SIG-M5 treated with dmso at 0.1 percent for 504 hours (cell line): ENCODE data around the gene GGT7.
"Not testable (repeated sequence)": the region's sequence is repeated elsewhere in the genome, so short reads cannot be mapped to it uniquely, and the experiment has no call there.

Experiments
- DNase-seq: peaks from one replicate; lab custom pipeline; 2025; ENCODE audit not compliant: unreplicated experiment; lab: John Stamatoyannopoulos, UW

GGT7 gene

DNA sequence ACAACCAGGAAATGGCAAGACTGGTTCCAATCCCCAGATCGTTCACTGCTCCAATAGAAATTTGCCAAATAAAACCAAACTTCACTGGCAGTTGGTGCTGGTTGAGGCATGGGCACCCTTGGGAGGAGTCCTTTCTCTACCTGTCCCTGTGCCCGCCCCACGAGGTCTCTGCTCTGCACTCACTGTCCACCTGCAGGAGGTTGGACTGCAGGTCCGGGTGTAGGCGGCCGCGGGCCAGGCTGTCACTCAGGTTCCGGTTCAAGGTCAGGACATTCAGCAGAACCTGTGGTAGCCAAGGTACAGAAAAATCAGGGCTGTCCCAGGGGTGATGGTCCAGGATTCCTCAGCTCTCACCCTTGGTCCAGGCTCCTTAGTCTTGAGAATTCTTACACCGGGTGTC is 22.9 kb downstream of the GGT7 start:
- DNase-seq: no peak

DNA sequence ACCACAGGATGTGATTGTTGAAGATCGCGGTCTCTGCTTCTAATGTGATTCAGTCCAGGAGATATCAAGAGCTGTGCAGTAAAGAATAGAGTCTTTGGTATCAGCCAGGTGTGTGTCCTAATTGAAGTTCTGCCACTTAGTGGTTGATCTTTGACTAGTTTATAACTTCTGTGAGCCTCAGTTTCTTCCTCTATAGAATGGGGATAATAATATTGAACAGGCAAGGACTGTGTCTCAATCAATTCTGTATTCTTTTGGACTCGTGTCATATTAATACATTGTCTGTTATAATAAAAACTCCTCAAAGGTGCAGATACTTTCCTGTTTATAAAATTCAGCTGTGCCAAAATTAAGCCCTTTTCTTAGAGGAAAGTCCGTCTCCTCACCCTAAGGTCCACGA is 24.1 kb downstream of the GGT7 start:
- DNase-seq: no peak

GRCh38 chr20:34843421-34843820 is 29.2 kb downstream of the GGT7 start:
- DNase-seq: no peak

DNA sequence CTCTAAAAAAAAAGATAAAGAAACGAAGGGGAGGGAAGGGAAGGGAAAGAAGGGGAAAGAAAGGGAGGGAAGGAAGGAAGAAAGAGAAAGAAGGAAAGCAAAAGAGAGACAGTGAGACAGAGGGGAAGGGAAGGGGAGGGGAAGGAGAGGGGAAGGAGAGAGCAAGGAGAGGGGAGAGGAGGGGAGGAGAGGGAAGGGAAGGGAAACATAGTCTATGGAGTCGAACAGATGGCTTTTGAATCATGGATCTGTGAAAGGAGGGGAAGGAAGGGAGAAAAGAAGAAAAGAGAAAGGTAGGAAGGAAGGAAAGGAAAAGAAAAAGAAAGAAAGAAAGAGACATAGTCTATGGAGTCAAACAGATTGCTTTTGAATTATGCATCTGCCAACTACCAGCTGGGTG is 30.5 kb downstream of the GGT7 start:
- no peak for DNase-seq

- DNase-seq: peak; percentile 67
Measured at GRCh38 chr20:34834459-34834893, 38.2 kb downstream of the GGT7 start.

DNA sequence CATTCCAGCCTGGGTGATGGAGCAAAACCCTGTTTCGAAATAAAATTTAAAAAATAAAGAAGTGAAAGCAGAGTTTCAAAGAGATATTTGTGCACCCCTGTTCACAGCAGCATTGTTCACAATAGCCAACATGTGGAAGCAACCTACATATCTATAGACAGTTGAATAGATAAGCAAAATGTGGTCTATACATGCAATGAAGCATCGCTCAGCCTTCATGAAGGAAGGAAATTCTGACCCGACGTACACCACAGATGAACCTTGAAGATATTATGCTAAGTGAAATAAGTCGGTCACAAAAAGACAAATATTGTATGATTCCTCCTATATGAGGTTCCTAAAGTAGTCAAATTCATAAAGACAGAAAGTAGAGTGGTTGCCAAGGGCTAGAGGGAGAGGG is 40.7 kb downstream of the GGT7 start:
- DNase-seq: peak; percentile 59

- no peak for DNase-seq
Measured at GRCh38 chr20:34829191-34829590, 43.5 kb downstream of the GGT7 start.

DNA sequence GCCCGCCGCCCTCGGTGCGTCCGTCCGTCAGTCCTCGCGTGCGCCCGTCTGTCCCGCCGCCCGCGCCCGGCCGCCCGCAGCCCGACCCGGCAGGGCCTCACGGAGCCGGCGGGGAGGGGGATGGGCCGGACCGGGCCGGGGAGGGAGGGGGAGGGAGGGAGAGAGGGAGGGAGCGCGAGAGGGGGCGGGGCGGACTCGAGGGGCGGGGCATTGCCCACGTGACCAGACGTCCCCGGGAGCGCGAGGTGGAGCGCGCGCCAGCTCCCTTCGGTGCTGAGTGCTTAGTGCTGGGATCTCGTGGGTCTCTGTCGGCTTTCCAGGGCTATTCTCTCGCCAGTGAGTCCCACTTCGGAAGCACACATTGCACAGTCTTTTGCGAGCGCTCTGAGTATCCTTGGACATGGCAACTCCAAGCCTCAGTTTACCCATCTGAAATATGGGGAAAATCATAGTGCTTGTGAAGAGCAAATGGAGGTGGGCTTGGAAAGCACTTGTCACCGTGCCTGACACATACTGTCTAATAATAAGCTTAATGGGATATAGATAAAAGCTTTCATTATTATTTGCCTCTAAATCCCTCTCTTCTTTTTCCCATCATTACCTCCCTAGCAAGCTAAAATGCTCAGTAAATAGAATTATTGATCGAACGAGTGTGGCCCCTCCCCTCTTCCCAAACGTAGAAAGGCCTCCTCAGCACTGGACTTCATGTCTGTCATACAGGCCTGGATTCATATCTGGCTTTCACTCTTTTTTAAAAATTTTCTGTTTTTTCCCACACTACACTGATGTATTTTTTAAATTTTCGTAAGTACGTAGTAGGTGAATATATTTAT is 46.9 kb downstream of the GGT7 start, which contains the start of gene NCOA6:
Gene NCOA6 (minus strand): TSS at position 122 of the 833 bp plus-strand sequence. CDS start 43,296 bp downstream, outside the sequence.
- peak; percentile 71 for DNase-seq

DNA sequence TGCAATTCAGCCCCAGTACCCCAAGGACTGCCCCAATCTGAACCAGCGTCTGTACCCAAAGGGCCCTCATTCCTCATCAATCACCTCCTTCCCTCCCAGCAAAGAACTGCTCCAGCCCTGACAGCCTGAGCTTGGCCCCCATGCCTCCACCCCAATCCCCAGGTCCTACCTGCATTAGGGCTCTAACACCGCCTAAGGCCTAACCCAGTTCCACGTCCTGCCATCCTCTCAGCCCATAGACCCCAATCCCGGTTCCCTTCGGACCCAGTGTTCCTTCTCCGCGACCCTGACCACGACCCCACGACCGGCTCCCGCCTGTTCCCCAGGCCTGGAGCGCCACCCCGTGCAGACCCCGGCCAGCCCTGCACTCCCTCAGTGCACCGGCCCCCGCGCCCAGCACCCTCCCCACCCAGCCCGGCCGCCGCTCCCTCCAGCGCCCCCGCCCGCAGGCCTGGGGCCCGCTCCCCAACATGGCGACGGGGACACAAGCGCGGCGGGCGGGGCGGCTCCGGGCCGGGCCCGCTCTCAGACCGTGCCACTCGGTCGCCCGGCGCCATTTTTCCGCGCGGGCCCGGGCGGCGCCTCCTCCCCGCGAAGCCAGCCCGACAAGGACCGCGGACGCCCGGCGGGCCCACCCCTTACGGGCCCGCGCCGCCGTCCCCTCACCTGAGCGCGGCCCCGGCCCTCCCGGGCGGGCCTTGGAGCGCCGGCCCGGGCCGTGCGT is 47.7 kb downstream of the GGT7 start:
- DNase-seq: peak; percentile 62

GRCh38 chr20:34824452-34824805 is 48.2 kb downstream of the GGT7 start:
- DNase-seq: peak; percentile 71

DNA sequence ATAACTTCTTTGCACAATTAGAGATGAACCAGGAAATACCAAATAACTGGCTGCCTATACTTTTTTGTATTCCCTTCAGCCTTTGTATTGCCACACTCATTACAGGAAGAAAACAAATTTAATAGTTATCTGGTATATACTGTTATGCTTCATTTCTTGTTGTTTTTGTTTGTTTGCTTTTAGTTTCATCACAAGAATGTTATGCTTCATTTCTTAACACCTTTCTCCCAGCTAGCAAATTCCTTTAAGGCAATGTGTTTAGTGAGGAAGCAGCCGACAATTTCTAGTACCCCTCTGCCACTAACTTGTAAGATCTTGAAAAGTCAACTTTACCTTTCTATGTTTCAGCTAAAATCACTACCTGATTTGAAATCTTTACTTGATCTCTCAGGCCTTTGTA is 48.6 kb downstream of the GGT7 start:
- no peak for DNase-seq

GRCh38 chr20:34820805-34821578 is 51.7 kb downstream of the GGT7 start:
- DNase-seq: no peak

DNA sequence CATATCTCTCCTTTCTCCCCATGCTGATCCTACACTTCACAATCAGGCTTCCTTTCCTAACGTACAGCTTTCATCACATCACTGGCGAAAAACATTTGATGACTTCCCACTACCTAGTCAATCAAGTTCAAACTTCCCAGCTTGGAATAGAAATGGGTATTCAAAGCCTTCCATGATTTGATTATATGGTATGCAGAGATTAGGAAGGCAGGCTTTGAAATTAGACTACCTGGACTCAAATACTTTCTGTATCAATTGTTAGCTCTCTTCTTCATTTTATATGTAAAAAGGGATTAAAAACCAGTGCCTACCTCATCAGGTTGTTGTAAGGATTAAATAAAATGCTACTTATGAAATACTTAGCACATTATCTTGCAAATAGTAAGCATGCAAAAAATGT is 54.9 kb downstream of the GGT7 start:
- no peak for DNase-seq

GRCh38 chr20:34817072-34817471 is 55.6 kb downstream of the GGT7 start:
- no peak for DNase-seq

DNA sequence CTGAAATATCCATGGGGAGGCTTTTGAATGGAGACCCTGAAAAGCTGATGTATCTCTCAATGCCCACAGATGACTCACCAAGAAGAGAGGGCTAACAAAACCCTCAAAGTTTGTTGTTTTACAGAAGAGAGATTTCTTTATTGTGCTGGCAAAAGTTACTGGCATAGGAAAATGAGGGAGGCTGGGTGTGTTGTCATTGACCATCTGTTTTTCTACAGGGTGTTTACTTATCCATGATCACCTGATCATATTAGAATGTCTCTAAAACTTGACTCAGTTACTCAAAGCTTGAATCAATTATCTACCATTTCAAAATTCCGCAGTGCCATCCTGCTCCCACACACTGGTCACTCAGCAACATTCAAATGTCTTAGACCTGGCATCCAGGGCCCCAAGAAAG is 57.0 kb downstream of the GGT7 start:
- DNase-seq: no peak

DNA sequence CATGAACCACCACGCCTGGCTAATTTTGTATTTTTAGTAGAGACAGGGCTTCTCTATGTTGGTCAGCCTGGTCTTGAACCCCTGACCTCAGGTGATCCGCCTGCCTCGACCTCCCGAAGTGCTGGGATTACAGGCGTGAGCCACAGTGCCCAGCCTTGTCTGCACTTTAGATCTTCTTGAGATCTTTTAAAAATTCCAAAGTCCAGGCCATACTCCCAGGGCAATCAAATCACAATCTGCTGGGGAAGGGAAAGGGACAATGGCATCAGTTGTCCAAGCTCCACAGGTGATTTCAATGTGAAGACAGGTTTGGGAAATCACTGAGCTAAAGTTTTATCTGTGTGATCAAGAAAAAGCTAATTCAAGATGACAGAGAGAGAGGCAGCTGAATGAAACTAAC is 64.1 kb downstream of the GGT7 start:
- no peak for DNase-seq

DNA sequence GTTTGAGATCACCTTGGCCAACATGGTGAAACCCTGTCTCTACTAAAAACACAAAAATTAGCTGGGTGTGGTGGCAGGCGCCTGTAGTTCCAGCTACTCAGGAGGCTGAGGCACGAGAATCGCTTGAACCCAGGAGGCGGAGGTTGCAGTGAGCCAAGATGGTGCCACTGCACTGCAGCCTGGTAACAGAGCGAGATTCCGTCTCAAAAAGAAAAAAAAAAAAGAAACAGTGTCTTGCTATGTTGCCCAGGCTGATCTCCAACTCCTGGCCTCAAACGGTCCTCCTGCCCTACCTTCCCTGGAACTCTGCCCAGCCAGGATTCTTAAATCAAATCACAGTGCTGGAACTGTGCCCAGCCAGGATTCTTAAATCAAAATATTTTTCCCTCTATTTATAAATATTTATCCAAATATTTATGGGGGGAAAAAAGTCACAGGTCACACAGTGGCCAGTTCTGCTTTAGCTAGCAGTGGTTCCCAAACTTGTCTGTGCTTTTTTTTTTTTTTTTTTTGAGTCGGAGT is 64.7 kb downstream of the GGT7 start:
- not testable (repeated sequence) for DNase-seq

DNA sequence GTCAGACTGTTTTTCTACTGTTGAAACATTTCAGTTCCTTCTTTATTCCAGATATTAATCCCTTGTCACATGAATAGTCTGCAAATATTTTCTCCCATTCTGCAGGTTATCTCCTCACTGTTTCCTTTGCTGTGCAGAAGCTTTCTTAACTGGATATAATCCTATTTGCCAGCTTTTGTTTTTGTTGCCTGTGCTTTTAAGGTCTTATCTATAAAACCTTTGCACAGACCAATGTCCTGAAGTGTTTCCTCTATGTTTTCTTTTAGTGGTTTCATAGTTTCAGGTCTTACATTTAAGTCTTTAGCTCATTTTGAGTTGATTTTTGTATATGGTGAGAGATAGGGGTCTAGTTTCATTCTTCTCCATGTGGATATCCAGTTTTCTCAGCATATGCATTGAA is 66.4 kb downstream of the GGT7 start:
- DNase-seq: no peak

- DNase-seq: no peak
Measured at GRCh38 chr20:34798871-34799270, 73.8 kb downstream of the GGT7 start.

GRCh38 chr20:34798328-34798727 is 74.3 kb downstream of the GGT7 start:
- no peak for DNase-seq
